ENCODE data around the gene GPANK1.

- TF ChIP-seq POLR2AphosphoS5 (IDR thresholded peaks at IDR 0.05; ENCODE audit: low read depth) (no peak), GABPA (IDR thresholded peaks at IDR 0.05; ENCODE audit: low read depth) (no peak)
- TF ChIP-seq, protein P1, sequence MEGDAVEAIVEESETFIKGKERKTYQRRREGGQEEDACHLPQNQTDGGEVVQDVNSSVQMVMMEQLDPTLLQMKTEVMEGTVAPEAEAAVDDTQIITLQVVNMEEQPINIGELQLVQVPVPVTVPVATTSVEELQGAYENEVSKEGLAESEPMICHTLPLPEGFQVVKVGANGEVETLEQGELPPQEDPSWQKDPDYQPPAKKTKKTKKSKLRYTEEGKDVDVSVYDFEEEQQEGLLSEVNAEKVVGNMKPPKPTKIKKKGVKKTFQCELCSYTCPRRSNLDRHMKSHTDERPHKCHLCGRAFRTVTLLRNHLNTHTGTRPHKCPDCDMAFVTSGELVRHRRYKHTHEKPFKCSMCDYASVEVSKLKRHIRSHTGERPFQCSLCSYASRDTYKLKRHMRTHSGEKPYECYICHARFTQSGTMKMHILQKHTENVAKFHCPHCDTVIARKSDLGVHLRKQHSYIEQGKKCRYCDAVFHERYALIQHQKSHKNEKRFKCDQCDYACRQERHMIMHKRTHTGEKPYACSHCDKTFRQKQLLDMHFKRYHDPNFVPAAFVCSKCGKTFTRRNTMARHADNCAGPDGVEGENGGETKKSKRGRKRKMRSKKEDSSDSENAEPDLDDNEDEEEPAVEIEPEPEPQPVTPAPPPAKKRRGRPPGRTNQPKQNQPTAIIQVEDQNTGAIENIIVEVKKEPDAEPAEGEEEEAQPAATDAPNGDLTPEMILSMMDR (IDR thresholded peaks at IDR 0.05; ENCODE audit: insufficient read depth, low read length): no peak
- TF ChIP-seq, protein P2, sequence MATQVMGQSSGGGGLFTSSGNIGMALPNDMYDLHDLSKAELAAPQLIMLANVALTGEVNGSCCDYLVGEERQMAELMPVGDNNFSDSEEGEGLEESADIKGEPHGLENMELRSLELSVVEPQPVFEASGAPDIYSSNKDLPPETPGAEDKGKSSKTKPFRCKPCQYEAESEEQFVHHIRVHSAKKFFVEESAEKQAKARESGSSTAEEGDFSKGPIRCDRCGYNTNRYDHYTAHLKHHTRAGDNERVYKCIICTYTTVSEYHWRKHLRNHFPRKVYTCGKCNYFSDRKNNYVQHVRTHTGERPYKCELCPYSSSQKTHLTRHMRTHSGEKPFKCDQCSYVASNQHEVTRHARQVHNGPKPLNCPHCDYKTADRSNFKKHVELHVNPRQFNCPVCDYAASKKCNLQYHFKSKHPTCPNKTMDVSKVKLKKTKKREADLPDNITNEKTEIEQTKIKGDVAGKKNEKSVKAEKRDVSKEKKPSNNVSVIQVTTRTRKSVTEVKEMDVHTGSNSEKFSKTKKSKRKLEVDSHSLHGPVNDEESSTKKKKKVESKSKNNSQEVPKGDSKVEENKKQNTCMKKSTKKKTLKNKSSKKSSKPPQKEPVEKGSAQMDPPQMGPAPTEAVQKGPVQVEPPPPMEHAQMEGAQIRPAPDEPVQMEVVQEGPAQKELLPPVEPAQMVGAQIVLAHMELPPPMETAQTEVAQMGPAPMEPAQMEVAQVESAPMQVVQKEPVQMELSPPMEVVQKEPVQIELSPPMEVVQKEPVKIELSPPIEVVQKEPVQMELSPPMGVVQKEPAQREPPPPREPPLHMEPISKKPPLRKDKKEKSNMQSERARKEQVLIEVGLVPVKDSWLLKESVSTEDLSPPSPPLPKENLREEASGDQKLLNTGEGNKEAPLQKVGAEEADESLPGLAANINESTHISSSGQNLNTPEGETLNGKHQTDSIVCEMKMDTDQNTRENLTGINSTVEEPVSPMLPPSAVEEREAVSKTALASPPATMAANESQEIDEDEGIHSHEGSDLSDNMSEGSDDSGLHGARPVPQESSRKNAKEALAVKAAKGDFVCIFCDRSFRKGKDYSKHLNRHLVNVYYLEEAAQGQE (IDR thresholded peaks at IDR 0.05; ENCODE audit: insufficient replicate concordance, low read depth): no peak
These were observed 19.5 kb downstream of the GPANK1 start for GRCh38 chr6:31645325-31645724.

All from HL-60 (cell line).